Measurements from ENCODE around the gene FBN2. TPM values are rescaled to one million over a fixed set of nuclear protein-coding genes. Genes with fewer than 3 reads are reported as not detected.
"Not testable (repeated sequence)": the region's sequence is repeated elsewhere in the genome, so short reads cannot be mapped to it uniquely, and the experiment has no call there.

FBN2 gene
- total and polyA plus RNA-seq, 7 donors: 0.23 to 2.0 (median 0.51) TPM; not detected in 1

GRCh38 chr5:128453121-128453520, 84.9 kb downstream of the FBN2 start:
- Histone ChIP-seq H3K27me3 (no peaks in the 10 kb centered on the region), H3K9me3 (peaks cover 0 to 8% (median 0%) of the 10 kb centered on the region in 4 donors), H3K27ac (no peak overlapping the region), H3K4me1 (no peaks in the 10 kb centered on the region), H3K4me3 (no peak overlapping the region), H3K36me3 (no peaks in the 10 kb centered on the region)
- no peak for DNase-seq
- WGBS, 2 donors: 61 to 80% methylated on average over 3 of the region's 3 CpGs
- intact Hi-C loops (cut with DNase I): no loop called here
- TF ChIP-seq, protein P1, sequence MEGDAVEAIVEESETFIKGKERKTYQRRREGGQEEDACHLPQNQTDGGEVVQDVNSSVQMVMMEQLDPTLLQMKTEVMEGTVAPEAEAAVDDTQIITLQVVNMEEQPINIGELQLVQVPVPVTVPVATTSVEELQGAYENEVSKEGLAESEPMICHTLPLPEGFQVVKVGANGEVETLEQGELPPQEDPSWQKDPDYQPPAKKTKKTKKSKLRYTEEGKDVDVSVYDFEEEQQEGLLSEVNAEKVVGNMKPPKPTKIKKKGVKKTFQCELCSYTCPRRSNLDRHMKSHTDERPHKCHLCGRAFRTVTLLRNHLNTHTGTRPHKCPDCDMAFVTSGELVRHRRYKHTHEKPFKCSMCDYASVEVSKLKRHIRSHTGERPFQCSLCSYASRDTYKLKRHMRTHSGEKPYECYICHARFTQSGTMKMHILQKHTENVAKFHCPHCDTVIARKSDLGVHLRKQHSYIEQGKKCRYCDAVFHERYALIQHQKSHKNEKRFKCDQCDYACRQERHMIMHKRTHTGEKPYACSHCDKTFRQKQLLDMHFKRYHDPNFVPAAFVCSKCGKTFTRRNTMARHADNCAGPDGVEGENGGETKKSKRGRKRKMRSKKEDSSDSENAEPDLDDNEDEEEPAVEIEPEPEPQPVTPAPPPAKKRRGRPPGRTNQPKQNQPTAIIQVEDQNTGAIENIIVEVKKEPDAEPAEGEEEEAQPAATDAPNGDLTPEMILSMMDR (IDR thresholded peaks at IDR 0.05): no peak

- H3K36me3 ChIP-seq; DNase-seq; intact Hi-C loops (cut with DNase I); H3K4me3 ChIP-seq; H3K27ac ChIP-seq; H3K27me3 ChIP-seq; H3K4me1 ChIP-seq: not testable (repeated sequence)
- peaks cover 0 to 11% (median 0%) of the 10 kb centered on the region in 4 donors for H3K9me3 ChIP-seq
- WGBS, 2 donors: 94 to 96% methylated on average over 10 of the region's 10 CpGs
Observed at GRCh38 chr5:128447224-128447623, 90.8 kb downstream of the FBN2 start.

DNA sequence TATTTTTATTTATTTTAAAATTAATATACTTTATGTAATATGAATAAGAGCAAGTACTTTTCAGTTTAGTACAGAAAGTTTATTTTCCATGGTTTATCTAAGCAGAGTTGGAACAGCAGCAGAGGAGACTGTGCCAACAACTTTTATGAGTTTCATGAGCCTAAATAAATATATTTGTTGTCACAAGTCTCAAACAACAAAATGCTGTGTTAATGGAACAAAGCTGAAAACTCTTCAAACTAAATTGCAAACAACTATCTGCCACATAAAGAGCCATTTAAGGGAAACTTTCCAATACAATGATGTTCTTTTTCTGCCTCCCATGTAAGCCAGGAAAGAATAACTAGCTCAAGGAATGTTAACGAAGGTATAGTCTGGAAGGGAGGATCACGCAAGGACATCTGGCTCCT, 96.1 kb downstream of the FBN2 start:
- intact Hi-C loops (cut with DNase I): no loop called here
- 40 to 59% methylated on average over 2 of the region's 2 CpGs for WGBS, 2 donors
- Histone ChIP-seq H3K27ac (no peak overlapping the region), H3K9me3 (no peaks in the 10 kb centered on the region), H3K4me1 (peaks cover 0 to 8% (median 3%) of the 10 kb centered on the region in 4 donors), H3K4me3 (no peak overlapping the region), H3K36me3 (no peaks in the 10 kb centered on the region), H3K27me3 (no peaks in the 10 kb centered on the region)
- no peak for DNase-seq
- TF ChIP-seq, protein P1 (IDR thresholded peaks at IDR 0.05): no peak
- TF ChIP-seq POLR2AphosphoS5 (IDR thresholded peaks at IDR 0.05): no peak
- TF ChIP-seq EP300 (IDR thresholded peaks at IDR 0.05): no peak
- TF ChIP-seq POLR2A (IDR thresholded peaks at IDR 0.05): no peak

DNA sequence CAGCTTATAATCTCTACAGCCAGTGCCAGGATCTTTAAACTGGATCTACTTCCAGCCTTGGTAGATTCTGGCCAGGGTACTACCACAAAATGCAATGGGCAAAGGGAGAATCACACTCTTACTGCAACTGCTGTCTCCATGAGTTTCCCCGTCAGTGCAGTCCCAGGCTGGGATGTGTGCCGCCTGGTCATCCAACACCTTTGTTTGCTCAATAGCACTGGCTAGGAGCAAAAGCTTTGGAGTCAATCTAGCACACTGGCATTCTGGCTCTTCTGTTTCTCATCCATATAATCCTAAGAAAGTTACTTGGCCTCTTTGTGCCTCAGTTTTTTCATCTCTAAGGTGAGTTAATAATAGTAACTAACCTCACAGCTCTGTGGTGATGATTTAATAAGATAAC, 96.9 kb downstream of the FBN2 start:
- no peak for DNase-seq
- intact Hi-C loops (cut with DNase I): no loop called here
- Histone ChIP-seq H3K27me3 (no peaks in the 10 kb centered on the region), H3K9me3 (no peaks in the 10 kb centered on the region), H3K4me3 (no peak overlapping the region), H3K36me3 (no peaks in the 10 kb centered on the region), H3K27ac (no peak overlapping the region), H3K4me1 (peaks cover 0 to 8% (median 3%) of the 10 kb centered on the region in 4 donors)
- 77 to 84% methylated on average over 2 of the region's 2 CpGs for WGBS, 2 donors
- no peak for TF ChIP-seq EP300 (IDR thresholded peaks at IDR 0.05)
- TF ChIP-seq, protein P1 (IDR thresholded peaks at IDR 0.05): no peak
- no peak for TF ChIP-seq POLR2AphosphoS5 (IDR thresholded peaks at IDR 0.05)
- no peak for TF ChIP-seq POLR2A (IDR thresholded peaks at IDR 0.05)

DNA sequence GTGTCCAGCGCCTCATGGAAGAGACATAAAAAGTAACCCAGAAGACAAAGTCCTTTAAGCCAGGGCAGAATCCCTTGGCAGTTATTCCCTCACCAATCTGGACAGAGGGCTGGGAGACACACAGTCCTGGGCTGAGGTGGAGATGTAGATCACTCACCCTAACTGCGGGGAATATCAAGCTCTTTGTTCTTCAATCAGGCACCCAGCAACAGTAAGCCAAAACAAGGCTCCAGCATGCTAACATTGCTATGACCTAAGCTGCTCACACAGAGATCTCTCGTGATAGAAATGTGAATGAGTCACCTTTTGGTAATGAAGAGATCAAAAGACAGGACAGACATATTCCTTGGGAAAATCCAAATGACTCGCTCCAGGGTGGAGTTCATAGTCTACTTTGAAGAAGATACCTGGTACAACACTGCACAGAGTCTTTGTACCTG, 101.3 kb downstream of the FBN2 start:
- TF ChIP-seq POLR2A (IDR thresholded peaks at IDR 0.05): no peak
- TF ChIP-seq, protein P1 (IDR thresholded peaks at IDR 0.05): no peak
- TF ChIP-seq EP300 (IDR thresholded peaks at IDR 0.05): no peak
- TF ChIP-seq POLR2AphosphoS5 (IDR thresholded peaks at IDR 0.05): no peak
- intact Hi-C loops (cut with DNase I): no loop called here
- peaks cover 0 to 1% (median under 1%) of the 10 kb centered on the region in 4 donors for H3K4me1 ChIP-seq
- 75 to 88% methylated on average over 4 of the region's 4 CpGs for WGBS, 2 donors
- no peak for DNase-seq
- H3K36me3 ChIP-seq: no peaks in the 10 kb centered on the region
- H3K9me3 ChIP-seq: no peaks in the 10 kb centered on the region
- H3K27me3 ChIP-seq: no peaks in the 10 kb centered on the region
- H3K27ac ChIP-seq: no peak overlapping the region
- no peak overlapping the region for H3K4me3 ChIP-seq
